ENCODE measurements around the gene ZNF436. TPM values are rescaled to one million over a fixed set of nuclear protein-coding genes. Genes with fewer than 3 reads are reported as not detected.

ZNF436 gene
- total and polyA plus RNA-seq, 2 experiments from 2014 or later, result 9.4 to 16.2 TPM

- H3K4me3 ChIP-seq, result peak overlapping the region; percentile 83; the same call in 1 of the 2 replicates
- 75 to 80% methylated on average over 2 of the region's 2 CpGs for WGBS, 2 experiments (ENCODE audit: low coverage in 1 of 2, low lambda C conversion rate in 2 of 2, missing lambda C conversion rate in 2 of 2)
- peak overlapping the region; percentile 88 for H3K4me2 ChIP-seq (ENCODE audit: unreplicated experiment)
- peaks cover 6% of the 10 kb centered on the region for H3K9me3 ChIP-seq (ENCODE audit: low read depth)
- H3K9me2 ChIP-seq (ENCODE audit: insufficient read depth), result no peaks in the 10 kb centered on the region
- peaks cover 21% of the 10 kb centered on the region for H3K4me1 ChIP-seq (ENCODE audit: insufficient read depth)
- peaks cover 63% of the 10 kb centered on the region for H3K79me2 ChIP-seq (ENCODE audit: insufficient read depth)
- DNase-seq, result no peak
- H3F3A ChIP-seq (ENCODE audit: insufficient read depth), result peaks cover 32% of the 10 kb centered on the region
- TF ChIP-seq EZH2phosphoT487 (IDR thresholded peaks at IDR 0.05; ENCODE audit: insufficient read depth, low read depth) (no peak), EZH2 (IDR thresholded peaks at IDR 0.05; ENCODE audit: insufficient read depth, poor library complexity, severe bottlenecking) (no peak)
- no peaks in the 10 kb centered on the region for H3K27me3 ChIP-seq (replicated peaks; ENCODE audit: insufficient read depth)
- H3K27ac ChIP-seq, result no peak overlapping the region
- H4K20me1 ChIP-seq (ENCODE audit: insufficient read depth), result no peaks in the 10 kb centered on the region
- no peak overlapping the region for H3K9ac ChIP-seq
- no peak overlapping the region for H2AFZ ChIP-seq
- in situ Hi-C loops (cut with MboI), result no loop called here
- peaks cover 51% of the 10 kb centered on the region for H3K36me3 ChIP-seq (ENCODE audit: low read depth)
Observed at GRCh38 chr1:23366146-23366545, 3.5 kb downstream of the ZNF436 start.

GRCh38 chr1:23362218-23362713, 7.4 kb downstream of the ZNF436 start:
- WGBS, 2 experiments (ENCODE audit: low coverage in 1 of 2, low lambda C conversion rate in 2 of 2, missing lambda C conversion rate in 2 of 2), result 96 to 99% methylated on average over 13 of the region's 13 CpGs
- H3K9me3 ChIP-seq (ENCODE audit: low read depth), result peaks cover 16% of the 10 kb centered on the region
- H4K20me1 ChIP-seq (ENCODE audit: insufficient read depth), result no peaks in the 10 kb centered on the region

GRCh38 chr1:23358310-23358875, 11.2 kb downstream of the ZNF436 start:
- Histone ChIP-seq H3K79me2 (ENCODE audit: insufficient read depth) (peaks cover 29% of the 10 kb centered on the region), H3K9me2 (ENCODE audit: insufficient read depth) (no peaks in the 10 kb centered on the region), H3K27ac (no peak overlapping the region), H3K4me2 (ENCODE audit: unreplicated experiment) (no peak overlapping the region), H3K36me3 (ENCODE audit: low read depth) (peaks cover 44% of the 10 kb centered on the region), H3K27me3 (replicated peaks; ENCODE audit: insufficient read depth) (no peaks in the 10 kb centered on the region), H3K9ac (no peak overlapping the region), H4K20me1 (ENCODE audit: insufficient read depth) (no peaks in the 10 kb centered on the region), H3K9me3 (ENCODE audit: low read depth) (peaks cover 16% of the 10 kb centered on the region), H2AFZ (no peak overlapping the region), H3K4me3 (no peak overlapping the region), H3K4me1 (ENCODE audit: insufficient read depth) (no peaks in the 10 kb centered on the region), H3F3A (ENCODE audit: insufficient read depth) (peaks cover 16% of the 10 kb centered on the region)
- TF ChIP-seq EZH2phosphoT487 (IDR thresholded peaks at IDR 0.05; ENCODE audit: insufficient read depth, low read depth) (no peak), EZH2 (IDR thresholded peaks at IDR 0.05; ENCODE audit: insufficient read depth, poor library complexity, severe bottlenecking) (no peak)
- no peak for DNase-seq
- 86 to 88% methylated on average over 3 of the region's 3 CpGs for WGBS, 2 experiments (ENCODE audit: low coverage in 1 of 2, low lambda C conversion rate in 2 of 2, missing lambda C conversion rate in 2 of 2)
- in situ Hi-C loops (cut with MboI), result no loop called here

More at GRCh38 chr1:23362218-23362713, 7.4 kb downstream of the ZNF436 start:
- in situ Hi-C loops (cut with MboI), result no loop called here
- Histone ChIP-seq H2AFZ (no peak overlapping the region), H3F3A (ENCODE audit: insufficient read depth) (peaks cover 16% of the 10 kb centered on the region), H3K9me2 (ENCODE audit: insufficient read depth) (no peaks in the 10 kb centered on the region), H3K4me3 (no peak overlapping the region; the same call in 1 of the 2 replicates), H3K79me2 (ENCODE audit: insufficient read depth) (peaks cover 61% of the 10 kb centered on the region), H3K36me3 (ENCODE audit: low read depth) (peaks cover 73% of the 10 kb centered on the region), H3K27ac (no peak overlapping the region), H3K27me3 (replicated peaks; ENCODE audit: insufficient read depth) (no peaks in the 10 kb centered on the region), H3K4me2 (ENCODE audit: unreplicated experiment) (no peak overlapping the region), H3K9ac (no peak overlapping the region), H3K4me1 (ENCODE audit: insufficient read depth) (peaks cover 4% of the 10 kb centered on the region)
- DNase-seq, result peak; percentile 28
- TF ChIP-seq EZH2phosphoT487 (IDR thresholded peaks at IDR 0.05; ENCODE audit: insufficient read depth, low read depth), result no peak

GRCh38 chr1:23357138-23357908, 12.3 kb downstream of the ZNF436 start:
- WGBS, 2 experiments (ENCODE audit: low coverage in 1 of 2, low lambda C conversion rate in 2 of 2, missing lambda C conversion rate in 2 of 2), result 6 to 7% methylated on average over 3 of the region's 3 CpGs
- H2AFZ ChIP-seq, result no peak overlapping the region
- H3K79me2 ChIP-seq (ENCODE audit: insufficient read depth), result peaks cover 28% of the 10 kb centered on the region
- no peak for DNase-seq
- no peaks in the 10 kb centered on the region for H3K4me1 ChIP-seq (ENCODE audit: insufficient read depth)
- no peak overlapping the region for H3K27ac ChIP-seq
- peaks cover 5% of the 10 kb centered on the region for H3F3A ChIP-seq (ENCODE audit: insufficient read depth)
- no peak overlapping the region for H3K9ac ChIP-seq
- in situ Hi-C loops (cut with MboI), result no loop called here
- H3K36me3 ChIP-seq (ENCODE audit: low read depth), result peaks cover 34% of the 10 kb centered on the region
- no peak overlapping the region for H3K4me2 ChIP-seq (ENCODE audit: unreplicated experiment)
- H3K9me3 ChIP-seq (ENCODE audit: low read depth), result peaks cover 16% of the 10 kb centered on the region
- no peaks in the 10 kb centered on the region for H3K9me2 ChIP-seq (ENCODE audit: insufficient read depth)
- no peak overlapping the region for H3K4me3 ChIP-seq
- no peaks in the 10 kb centered on the region for H4K20me1 ChIP-seq (ENCODE audit: insufficient read depth)
- no peaks in the 10 kb centered on the region for H3K27me3 ChIP-seq (replicated peaks; ENCODE audit: insufficient read depth)
- no peak for TF ChIP-seq EZH2phosphoT487 (IDR thresholded peaks at IDR 0.05; ENCODE audit: insufficient read depth, low read depth)
- no peak for TF ChIP-seq EZH2 (IDR thresholded peaks at IDR 0.05; ENCODE audit: insufficient read depth, poor library complexity, severe bottlenecking)
